Left renal pelvis (tissue), 4 donors: Measurements from ENCODE around the gene TMEM248. TPM values are rescaled to one million over a fixed set of nuclear protein-coding genes. Genes with fewer than 3 reads are reported as not detected.
"Not testable (repeated sequence)": the region's sequence is repeated elsewhere in the genome, so short reads cannot be mapped to it uniquely, and the experiment has no call there.

Experiments used
- DNase-seq, 4 donors: peaks; one replicate each; pipeline ENCODE4 v3.0.0-alpha.2; 2013; ENCODE audit warnings: low read depth in 4 of 4, low spot score in 3 of 4
- polyA plus RNA-seq, 4 donors: library from polyadenylated mRNA; unstranded; fragments of 120-200 nt; gene quantifications; one replicate each; pipeline ENCODE4 v1.2.1, GENCODE V29; 2013; ENCODE audit not compliant: insufficient read length in 4 of 4

Gene TMEM248
- polyA plus RNA-seq, 4 donors, result 75.6 to 102 (median 85.2) TPM

- DNase-seq, result no peak
These were observed 13.3 kb upstream of the TMEM248 start for GRCh38 chr7:66907731-66908130.

- not testable (repeated sequence) for DNase-seq
These were observed 12.4 kb upstream of the TMEM248 start for GRCh38 chr7:66908598-66908997.

GRCh38 chr7:66910789-66911188 is 10.2 kb upstream of the TMEM248 start:
- no peak for DNase-seq

- DNase-seq, result not testable (repeated sequence)
These were observed 9.8 kb upstream of the TMEM248 start for GRCh38 chr7:66911191-66911590.

- DNase-seq, result no peak
These were observed 8.8 kb upstream of the TMEM248 start for GRCh38 chr7:66912195-66912594.

GRCh38 chr7:66913118-66914037 is 7.6 kb upstream of the TMEM248 start:
- no peak for DNase-seq

- DNase-seq, result not testable (repeated sequence)
These were observed 3.1 kb upstream of the TMEM248 start for GRCh38 chr7:66917904-66918303.

GRCh38 chr7:66919304-66919703 is 1.7 kb upstream of the TMEM248 start:
- no peak for DNase-seq

GRCh38 chr7:66919704-66920103 is 1.3 kb upstream of the TMEM248 start:
- DNase-seq, result no peak

GRCh38 chr7:66920256-66920655 is 769 bp upstream of the TMEM248 start:
- DNase-seq, result no peak

- DNase-seq, result peak in 1 of 4 donors; percentile 18
These were observed 432 bp downstream of the TMEM248 start for GRCh38 chr7:66921396-66921917.

- peak in 1 of 4 donors; percentile 5 for DNase-seq
These were observed 977 bp downstream of the TMEM248 start for GRCh38 chr7:66921918-66922486.

- no peak for DNase-seq
These were observed 4.2 kb downstream of the TMEM248 start for GRCh38 chr7:66925255-66925654.

- DNase-seq, result no peak
These were observed 6.4 kb downstream of the TMEM248 start for GRCh38 chr7:66927348-66927948.

GRCh38 chr7:66928388-66928787 is 7.4 kb downstream of the TMEM248 start:
- DNase-seq, result no peak

- DNase-seq, result no peak
These were observed 8.1 kb downstream of the TMEM248 start for GRCh38 chr7:66929165-66929564.

GRCh38 chr7:66929935-66930334 is 8.9 kb downstream of the TMEM248 start:
- DNase-seq, result no peak

- DNase-seq, result no peak
These were observed 9.3 kb downstream of the TMEM248 start for GRCh38 chr7:66930341-66930740.

GRCh38 chr7:66933469-66933868 is 12.4 kb downstream of the TMEM248 start:
- no peak for DNase-seq

- no peak for DNase-seq
These were observed 16.9 kb downstream of the TMEM248 start for GRCh38 chr7:66937940-66938339.

GRCh38 chr7:66939325-66939724 is 18.3 kb downstream of the TMEM248 start:
- DNase-seq, result no peak
